Measurements from ENCODE around the gene DCAF17. TPM values are rescaled to one million over a fixed set of nuclear protein-coding genes. Genes with fewer than 3 reads are reported as not detected.
"Not testable (repeated sequence)": the region's sequence is repeated elsewhere in the genome, so short reads cannot be mapped to it uniquely, and the experiment has no call there.

The DCAF17 gene
- total RNA-seq, 1 donor from 2014 or later, result 88.4 TPM

GRCh38 chr2:171515672-171516298, 81.8 kb downstream of the DCAF17 start:
- DNase-seq, result no peak

- no peak for DNase-seq
Observed at GRCh38 chr2:171516793-171517192, 82.8 kb downstream of the DCAF17 start.

- no peak for DNase-seq
Observed at GRCh38 chr2:171520471-171520870, 86.4 kb downstream of the DCAF17 start.

GRCh38 chr2:171521361-171522051, 87.5 kb downstream of the DCAF17 start:
- no peak for DNase-seq

- DNase-seq, result peak; percentile 74
Observed at GRCh38 chr2:171522052-171522787, 88.2 kb downstream of the DCAF17 start, which contains the start of gene CYBRD1. Gene CYBRD1 (plus strand): TSS chr2:171522474. CDS start chr2:171522546, 72 bp downstream.

GRCh38 chr2:171522788-171523087, 88.7 kb downstream of the DCAF17 start:
- DNase-seq, result no peak

GRCh38 chr2:171523088-171524017, 89.3 kb downstream of the DCAF17 start:
- peak; percentile 54 for DNase-seq

GRCh38 chr2:171524018-171524401, 90.0 kb downstream of the DCAF17 start:
- no peak for DNase-seq

GRCh38 chr2:171529914-171530313, 95.9 kb downstream of the DCAF17 start:
- DNase-seq, result no peak

GRCh38 chr2:171530378-171530777, 96.4 kb downstream of the DCAF17 start:
- DNase-seq, result no peak

- not testable (repeated sequence) for DNase-seq
Observed at GRCh38 chr2:171530859-171531258, 96.8 kb downstream of the DCAF17 start.

- DNase-seq, result peak; percentile 7
Observed at GRCh38 chr2:171531291-171531690, 97.3 kb downstream of the DCAF17 start.

- DNase-seq, result no peak
Observed at GRCh38 chr2:171531836-171532450, 97.9 kb downstream of the DCAF17 start.

GRCh38 chr2:171533331-171533730, 99.3 kb downstream of the DCAF17 start:
- no peak for DNase-seq

Small RNAs within 50 kb of the gene (small RNA-seq; reads per million reads assigned to genes)
- gene AC007969.2, result not detected

Other genes with a start within 250 kb of the DCAF17 start
- gene METTL8, start 236 bp upstream of the DCAF17 start, total RNA-seq, result 25.3 TPM
- 12.3 TPM for gene CYBRD1, start 88.2 kb downstream of the DCAF17 start, total RNA-seq

Measured in occipital lobe (tissue), 3 donors.